Fibroblast of lung (primary cell): ENCODE results near the gene CA9. TPM values are rescaled to one million over a fixed set of nuclear protein-coding genes. Genes with fewer than 3 reads are reported as not detected.

ENCODE experiments used
- DNase-seq, 2 donors: peaks; one replicate each; pipeline versions ENCODE4 v3.0.0 to v3.0.0-alpha.2; 2010; ENCODE audit warnings: low read depth in 2 of 2
- H2AFZ ChIP-seq: 2 replicates; pipeline ENCODE4 v1.5.1; 2012; ENCODE audit warnings: low read length, control low read depth, inconsistent platforms
- H3K27ac ChIP-seq: 2 replicates; pipeline ENCODE4 v1.5.1; 2011; ENCODE audit warnings: low read length, control low read depth; ENCODE audit not compliant: insufficient read depth
- H3K27me3 ChIP-seq: 2 replicates; pipeline ENCODE4 v1.5.1; 2011; ENCODE audit warnings: mild to moderate bottlenecking, low read length; ENCODE audit not compliant: control insufficient read depth, insufficient read depth
- H3K36me3 ChIP-seq: 2 replicates; pipeline ENCODE4 v1.5.1; 2011; ENCODE audit warnings: low read length; ENCODE audit not compliant: control insufficient read depth, insufficient read depth
- H3K4me1 ChIP-seq: 2 replicates; pipeline ENCODE4 v1.5.1; 2011; ENCODE audit warnings: low read length; ENCODE audit not compliant: control insufficient read depth, insufficient read depth; ENCODE audit errors: extremely low read depth
- H3K4me2 ChIP-seq: 2 replicates; pipeline ENCODE4 v1.5.1; 2011; ENCODE audit warnings: low read length, control low read depth; ENCODE audit not compliant: insufficient read depth; ENCODE audit errors: extremely low read depth
- H3K4me3 ChIP-seq, 4 experiments: fragments of 200-600 bp in 1 of 4; sonication (generic) in 1 of 4; replicated peaks in 1 of 4; 2 replicates each; pipeline ENCODE4 v1.5.1; 2011 to 2016; ENCODE audit warnings: low read length in 4 of 4, low read depth in 3 of 4, mild to moderate bottlenecking in 3 of 4, control low read depth in 2 of 4, inconsistent platforms in 1 of 4, mixed read lengths in 1 of 4; ENCODE audit not compliant: insufficient read depth in 1 of 4; ENCODE audit errors: control extremely low read depth in 1 of 4
- H3K79me2 ChIP-seq: 2 replicates; pipeline ENCODE4 v1.5.1; 2012; ENCODE audit warnings: mild to moderate bottlenecking, low read length, inconsistent platforms; ENCODE audit not compliant: control insufficient read depth, insufficient read depth
- H3K9ac ChIP-seq: 2 replicates; pipeline ENCODE4 v1.5.1; 2011; ENCODE audit warnings: mild to moderate bottlenecking, low read length, control low read depth; ENCODE audit not compliant: insufficient read depth
- H3K9me3 ChIP-seq: 2 replicates; pipeline ENCODE4 v1.5.1; 2012; ENCODE audit warnings: low read depth, low read length; ENCODE audit not compliant: control insufficient read depth, insufficient read depth
- H4K20me1 ChIP-seq: 2 replicates; pipeline ENCODE4 v1.5.1; 2011; ENCODE audit warnings: low read length; ENCODE audit not compliant: control insufficient read depth, insufficient read depth; ENCODE audit errors: extremely low read depth
- EZH2 ChIP-seq: IDR thresholded peaks from 2 replicates; pipeline ENCODE4 v1.5.1; 2012; ENCODE audit warnings: low read length, control low read depth, mild to moderate bottlenecking; ENCODE audit errors: missing control alignments
- polyA plus RNA-seq, 2 donors: library from polyadenylated mRNA; depleted of rRNA in 1 of 2; stranded (reverse) in 1 of 2; unstranded in 1 of 2; fragments of >200 nt; gene quantifications; 2 replicates each; pipeline ENCODE4 v1.2.1, GENCODE V29; 2011 to 2012; ENCODE audit warnings: missing spikeins in 1 of 2
- total RNA-seq: library from RNA; depleted of rRNA; stranded (reverse); fragments of >200 nt; gene quantifications from 2 replicates; pipeline ENCODE4 v1.2.1, GENCODE V29; 2014
- TF ChIP-seq, protein P1 (sequence below), 2 donors: IDR thresholded peaks in 1 of 2; conservative IDR thresholded peaks in 1 of 2; 1 replicate in 1 of 2; 2 replicates in 1 of 2; pipeline ENCODE4 v1.5.1; 2011 to 2012; ENCODE audit warnings: low read length in 2 of 2, control low read depth in 1 of 2, inconsistent platforms in 1 of 2, low read depth in 1 of 2, mild to moderate bottlenecking in 1 of 2

The CA9 gene
- total and polyA plus RNA-seq, 2 donors (not counting 1 experiment from before 2014, with no cell fraction given) = 0.17 to 0.59 TPM

DNA sequence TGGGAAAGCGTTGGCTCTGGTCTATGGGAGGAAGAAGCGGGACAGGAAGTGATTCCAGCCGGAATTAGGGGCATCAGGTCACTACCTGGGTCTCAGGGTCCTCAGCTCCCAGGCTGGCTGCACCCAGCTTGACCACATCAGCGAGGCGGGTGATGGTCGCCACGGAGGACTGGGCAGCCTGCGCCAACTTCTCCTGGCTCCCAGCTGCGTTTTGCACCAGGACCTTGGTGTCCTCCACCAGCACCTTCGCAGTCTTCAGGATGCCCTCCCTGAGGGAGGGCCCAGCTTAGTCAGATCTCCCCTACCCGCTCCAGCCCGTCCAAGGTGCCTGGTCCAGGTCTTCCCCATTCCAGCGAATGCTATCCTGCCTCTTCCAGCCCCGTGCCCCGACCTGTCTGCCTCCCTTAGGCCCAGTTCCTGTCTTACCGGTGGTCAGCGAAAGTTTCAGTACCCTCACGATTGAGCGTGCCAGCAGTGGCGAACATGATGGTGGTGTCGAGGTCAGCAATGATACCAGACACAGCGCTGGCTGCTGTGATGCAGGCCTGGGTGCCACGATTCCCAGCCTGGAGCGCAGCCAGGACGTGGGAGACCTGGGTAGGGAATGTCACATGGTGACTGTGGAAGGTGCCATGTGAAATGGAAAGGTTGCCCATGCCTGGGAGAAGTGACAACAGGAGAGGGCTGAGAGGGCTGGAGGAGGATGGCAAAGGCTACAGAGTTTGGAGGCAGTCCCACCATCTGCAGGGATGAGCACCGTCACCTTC, 30.4 kb downstream of the CA9 start:
- Histone ChIP-seq H3K9ac (no peak overlapping the region), H3K9me3 (no peaks in the 10 kb centered on the region), H3K27me3 (no peaks in the 10 kb centered on the region), H3K79me2 (no peaks in the 10 kb centered on the region), H4K20me1 (no peaks in the 10 kb centered on the region), H3K27ac (no peak overlapping the region), H3K4me3 (no peak overlapping the region), H3K4me1 (no peaks in the 10 kb centered on the region), H3K36me3 (peaks cover 68% of the 10 kb centered on the region), H3K4me2 (no peak overlapping the region), H2AFZ (no peak overlapping the region)
- DNase-seq = no peak
- TF ChIP-seq, protein P1, sequence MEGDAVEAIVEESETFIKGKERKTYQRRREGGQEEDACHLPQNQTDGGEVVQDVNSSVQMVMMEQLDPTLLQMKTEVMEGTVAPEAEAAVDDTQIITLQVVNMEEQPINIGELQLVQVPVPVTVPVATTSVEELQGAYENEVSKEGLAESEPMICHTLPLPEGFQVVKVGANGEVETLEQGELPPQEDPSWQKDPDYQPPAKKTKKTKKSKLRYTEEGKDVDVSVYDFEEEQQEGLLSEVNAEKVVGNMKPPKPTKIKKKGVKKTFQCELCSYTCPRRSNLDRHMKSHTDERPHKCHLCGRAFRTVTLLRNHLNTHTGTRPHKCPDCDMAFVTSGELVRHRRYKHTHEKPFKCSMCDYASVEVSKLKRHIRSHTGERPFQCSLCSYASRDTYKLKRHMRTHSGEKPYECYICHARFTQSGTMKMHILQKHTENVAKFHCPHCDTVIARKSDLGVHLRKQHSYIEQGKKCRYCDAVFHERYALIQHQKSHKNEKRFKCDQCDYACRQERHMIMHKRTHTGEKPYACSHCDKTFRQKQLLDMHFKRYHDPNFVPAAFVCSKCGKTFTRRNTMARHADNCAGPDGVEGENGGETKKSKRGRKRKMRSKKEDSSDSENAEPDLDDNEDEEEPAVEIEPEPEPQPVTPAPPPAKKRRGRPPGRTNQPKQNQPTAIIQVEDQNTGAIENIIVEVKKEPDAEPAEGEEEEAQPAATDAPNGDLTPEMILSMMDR (conservative IDR thresholded peaks at IDR 0.05 in 1 of 2, IDR thresholded peaks at IDR 0.05 in 1 of 2; ENCODE audit: low read depth in 1 of 2, low read length in 2 of 2) = no peak
- no peak for TF ChIP-seq EZH2

DNA sequence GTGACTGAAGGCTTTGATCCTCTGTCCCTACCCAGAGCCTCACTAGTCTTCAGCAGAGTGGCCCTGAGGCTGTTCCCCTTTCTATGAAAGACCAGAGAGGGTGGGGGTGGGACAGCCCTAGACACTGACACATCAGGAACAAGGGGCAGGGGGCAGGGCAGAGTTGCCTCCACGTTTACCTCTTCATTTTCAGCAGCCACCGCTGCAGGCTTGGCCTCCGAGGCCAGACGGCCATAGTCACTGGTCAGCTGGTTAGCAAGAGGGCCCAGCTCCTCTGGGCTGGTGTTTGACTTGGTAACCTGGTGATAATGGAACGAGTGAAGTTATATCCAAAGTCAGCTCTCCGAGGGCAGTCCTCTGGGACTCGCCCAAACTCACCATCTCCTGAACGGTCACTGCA, 31.6 kb downstream of the CA9 start:
- H3K79me2 ChIP-seq = no peaks in the 10 kb centered on the region
- H4K20me1 ChIP-seq = no peaks in the 10 kb centered on the region
- H3K4me2 ChIP-seq = no peak overlapping the region
- TF ChIP-seq EZH2 = no peak
- H3K4me1 ChIP-seq = no peaks in the 10 kb centered on the region
- peaks cover 58% of the 10 kb centered on the region for H3K36me3 ChIP-seq
- no peak overlapping the region for H3K27ac ChIP-seq
- no peaks in the 10 kb centered on the region for H3K27me3 ChIP-seq
- no peak for DNase-seq
- H3K4me3 ChIP-seq = no peak overlapping the region
- no peak overlapping the region for H3K9ac ChIP-seq
- no peaks in the 10 kb centered on the region for H3K9me3 ChIP-seq
- H2AFZ ChIP-seq = no peak overlapping the region

DNA sequence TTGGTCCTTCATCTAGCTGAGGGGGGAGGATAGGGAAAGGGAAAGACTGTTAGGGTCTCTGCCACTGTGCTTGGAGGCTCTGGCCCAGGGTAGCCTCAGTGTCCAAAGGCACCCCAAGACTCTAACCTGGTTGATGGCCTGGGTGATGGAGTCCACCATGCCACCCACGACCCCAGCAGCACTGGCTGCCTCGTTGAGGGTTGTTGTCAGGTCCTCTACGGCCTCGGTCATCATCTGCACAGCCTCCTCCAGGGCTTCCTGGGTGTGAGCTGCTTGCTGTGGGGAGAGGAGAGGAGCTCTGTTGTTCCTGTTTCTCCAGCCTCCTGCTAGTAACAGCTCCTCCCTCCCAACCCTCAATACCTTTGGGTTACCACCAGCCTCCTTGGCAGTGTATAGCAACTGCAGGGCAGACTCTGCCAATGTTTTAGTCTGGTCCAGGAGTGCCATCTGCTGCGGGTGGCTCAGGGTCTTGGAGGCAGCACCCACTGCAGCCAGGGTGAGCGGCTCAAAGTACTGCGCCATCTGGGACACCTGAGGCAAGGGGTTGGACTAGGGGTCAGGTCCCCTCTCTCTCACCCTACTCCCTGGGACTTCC, 32.2 kb downstream of the CA9 start:
- no peaks in the 10 kb centered on the region for H3K9me3 ChIP-seq
- H3K27ac ChIP-seq = no peak overlapping the region
- H3K9ac ChIP-seq = no peak overlapping the region
- no peak overlapping the region for H3K4me2 ChIP-seq
- no peaks in the 10 kb centered on the region for H3K79me2 ChIP-seq
- H3K27me3 ChIP-seq = no peaks in the 10 kb centered on the region
- H3K4me3 ChIP-seq = no peak overlapping the region
- no peak for DNase-seq
- H2AFZ ChIP-seq = no peak overlapping the region
- H4K20me1 ChIP-seq = no peaks in the 10 kb centered on the region
- H3K4me1 ChIP-seq = no peaks in the 10 kb centered on the region
- TF ChIP-seq EZH2 = no peak
- TF ChIP-seq, protein P1 (conservative IDR thresholded peaks at IDR 0.05 in 1 of 2, IDR thresholded peaks at IDR 0.05 in 1 of 2; ENCODE audit: low read depth in 1 of 2, low read length in 2 of 2) = no peak
- H3K36me3 ChIP-seq = peaks cover 60% of the 10 kb centered on the region
